DLD1 (cell line): ENCODE results near the gene SLC52A1.
"Not testable (repeated sequence)": the region's sequence is repeated elsewhere in the genome, so short reads cannot be mapped to it uniquely, and the experiment has no call there.

Experiments used
- in situ Hi-C: cut with HindIII; loops from 2 replicates; pipeline ENCODE4 v1.10.0; 2017; ENCODE audit warnings: low sequenced_read_pairs

The SLC52A1 gene

GRCh38 chr17:5031365-5032082 is 3.7 kb downstream of the SLC52A1 start:
- in situ Hi-C loops: no loop called here

- in situ Hi-C loops: not testable (repeated sequence)
Measured at GRCh38 chr17:5030168-5030567, 5.1 kb downstream of the SLC52A1 start.

- in situ Hi-C loops: no loop called here
Measured at GRCh38 chr17:5027916-5028315, 7.3 kb downstream of the SLC52A1 start.

- in situ Hi-C loops: no loop called here
Measured at GRCh38 chr17:5027299-5027698, 7.9 kb downstream of the SLC52A1 start.

- in situ Hi-C loops: no loop called here
Measured at GRCh38 chr17:5024604-5025003, 10.6 kb downstream of the SLC52A1 start.

- in situ Hi-C loops: no loop called here
Measured at GRCh38 chr17:5023588-5024147, 11.6 kb downstream of the SLC52A1 start.

GRCh38 chr17:5022171-5022711 is 13.0 kb downstream of the SLC52A1 start:
- in situ Hi-C loops: no loop called here

- in situ Hi-C loops: no loop called here
Measured at GRCh38 chr17:5020502-5021023, 14.7 kb downstream of the SLC52A1 start.

- in situ Hi-C loops: no loop called here
Measured at GRCh38 chr17:5019475-5019956, 15.7 kb downstream of the SLC52A1 start.

- in situ Hi-C loops: no loop called here
Measured at GRCh38 chr17:5014357-5014756, 20.9 kb downstream of the SLC52A1 start.

- in situ Hi-C loops: no loop called here
Measured at GRCh38 chr17:5011928-5012327, 23.3 kb downstream of the SLC52A1 start.

GRCh38 chr17:5003214-5003867 is 31.9 kb downstream of the SLC52A1 start:
- in situ Hi-C loops: no loop called here

- in situ Hi-C loops: no loop called here
Measured at GRCh38 chr17:5002121-5002788, 33.0 kb downstream of the SLC52A1 start.

- in situ Hi-C loops: no loop called here
Measured at GRCh38 chr17:5000237-5000639, 35.0 kb downstream of the SLC52A1 start.

GRCh38 chr17:4999430-5000093 is 35.7 kb downstream of the SLC52A1 start:
- in situ Hi-C loops: no loop called here

GRCh38 chr17:4998732-4999429 is 36.3 kb downstream of the SLC52A1 start:
- in situ Hi-C loops: no loop called here

GRCh38 chr17:4998027-4998731 is 37.0 kb downstream of the SLC52A1 start:
- in situ Hi-C loops: no loop called here

GRCh38 chr17:4997302-4998026 is 37.8 kb downstream of the SLC52A1 start, which contains the start of the genes INCA1 and KIF1C:
INCA1 (minus strand) TSS chr17:4997522; CDS start chr17:4994437, 3,085 bp downstream.
KIF1C (plus strand) TSS chr17:4997950; CDS start chr17:5000247, 2,297 bp downstream.
- in situ Hi-C loops: no loop called here
